ENCODE measurements around the gene KRTAP4-11. TPM values are rescaled to one million over a fixed set of nuclear protein-coding genes. Genes with fewer than 3 reads are reported as not detected.

KRTAP4-11 gene
- polyA plus RNA-seq, 1 experiment, result not detected

GRCh38 chr17:41067281-41067680 is 50.9 kb downstream of the KRTAP4-11 start:
- peak; percentile 62 for DNase-seq (ENCODE audit: low read depth)
- Histone ChIP-seq H3K36me3 (ENCODE audit: control insufficient read depth, insufficient read depth, low read length) (no peaks in the 10 kb centered on the region), H3K4me3 (ENCODE audit: low read depth, low read length) (no peak overlapping the region), H3K27me3 (ENCODE audit: control insufficient read depth, insufficient read depth, low read length) (no peaks in the 10 kb centered on the region)
- ChIA-PET POLR2A (no interaction called here), CTCF (interaction anchor here (1.6 to 2.2 kb wide), 3 partner anchors 158 to 581 kb away, joined by 6 to 9 read pairs (median 8); no protein-coding TSS in a partner anchor)
- TF ChIP-seq CTCF (IDR thresholded peaks at IDR 0.05; ENCODE audit: insufficient read depth, low read depth, low read length), result no peak

Other genes starting within 250 kb of the KRTAP4-11 start
- gene KRT20, start 233.1 kb downstream of the KRTAP4-11 start, polyA plus RNA-seq (2011; rRNA removed), result not detected in 2 replicates
- 0.09 and 0.11 TPM in 2 replicates for gene KRT23, start 180.7 kb downstream of the KRTAP4-11 start, polyA plus RNA-seq (2011; rRNA removed)
- not detected in 2 replicates for gene KRT39, start 151.4 kb downstream of the KRTAP4-11 start, polyA plus RNA-seq (2011; rRNA removed)
- gene KRT40, start 134.0 kb downstream of the KRTAP4-11 start, polyA plus RNA-seq (2011; rRNA removed), result not detected in 2 replicates
- gene KRTAP3-3, start 124.2 kb downstream of the KRTAP4-11 start, polyA plus RNA-seq (2011; rRNA removed), result not detected in 2 replicates
- not detected in 2 replicates for gene KRTAP3-2, start 118.5 kb downstream of the KRTAP4-11 start, polyA plus RNA-seq (2011; rRNA removed)
- 0.16 TPM in 1 of 2 replicates, not detected in the other for gene KRTAP3-1, start 109.2 kb downstream of the KRTAP4-11 start, polyA plus RNA-seq (2011; rRNA removed)
- gene KRTAP1-5, start 91.2 kb downstream of the KRTAP4-11 start, polyA plus RNA-seq (2011; rRNA removed), result 62.3 and 65.1 TPM in 2 replicates
- gene KRTAP1-4, start 88.2 kb downstream of the KRTAP4-11 start, polyA plus RNA-seq (2011; rRNA removed), result not detected in 2 replicates
- gene KRTAP1-3, start 83.5 kb downstream of the KRTAP4-11 start, polyA plus RNA-seq (2011; rRNA removed), result not detected in 2 replicates
- 0.32 TPM in 1 of 2 replicates, not detected in the other for gene KRTAP1-1, start 76.9 kb downstream of the KRTAP4-11 start, polyA plus RNA-seq (2011; rRNA removed)
- not detected in 2 replicates for gene KRTAP2-1, start 71.1 kb downstream of the KRTAP4-11 start, polyA plus RNA-seq (2011; rRNA removed)
- gene KRTAP2-2, start 63.1 kb downstream of the KRTAP4-11 start, polyA plus RNA-seq (2011; rRNA removed), result 0.16 TPM in 1 of 2 replicates, not detected in the other
- gene KRTAP2-3, start 58.3 kb downstream of the KRTAP4-11 start, polyA plus RNA-seq (2011; rRNA removed), result 1.3 and 1.4 TPM in 2 replicates
- not detected in 2 replicates for gene KRTAP2-4, start 52.5 kb downstream of the KRTAP4-11 start, polyA plus RNA-seq (2011; rRNA removed)
- not detected in 2 replicates for gene KRTAP4-7, start 34.2 kb downstream of the KRTAP4-11 start, polyA plus RNA-seq (2011; rRNA removed)
- not detected in 2 replicates for gene KRTAP4-8, start 20.2 kb downstream of the KRTAP4-11 start, polyA plus RNA-seq (2011; rRNA removed)
- gene KRTAP4-16, start 16.2 kb downstream of the KRTAP4-11 start, polyA plus RNA-seq (2011; rRNA removed), result not detected in 2 replicates
- not detected in 2 replicates for gene KRTAP4-9, start 13.0 kb downstream of the KRTAP4-11 start, polyA plus RNA-seq (2011; rRNA removed)
- gene KRTAP4-12, start 5.8 kb upstream of the KRTAP4-11 start, polyA plus RNA-seq (2011; rRNA removed), result 0.11 TPM in 1 of 2 replicates, not detected in the other
- not detected in 2 replicates for gene KRTAP4-6, start 22.2 kb upstream of the KRTAP4-11 start, polyA plus RNA-seq (2011; rRNA removed)
- not detected in 2 replicates for gene KRTAP4-5, start 31.5 kb upstream of the KRTAP4-11 start, polyA plus RNA-seq (2011; rRNA removed)
- not detected in 2 replicates for gene KRTAP4-4, start 42.4 kb upstream of the KRTAP4-11 start, polyA plus RNA-seq (2011; rRNA removed)
- not detected in 2 replicates for gene KRTAP4-3, start 49.8 kb upstream of the KRTAP4-11 start, polyA plus RNA-seq (2011; rRNA removed)
- gene KRTAP4-2, start 59.8 kb upstream of the KRTAP4-11 start, polyA plus RNA-seq (2011; rRNA removed), result not detected in 2 replicates
- 0.12 TPM in 1 of 2 replicates, not detected in the other for gene KRTAP4-1, start 66.5 kb upstream of the KRTAP4-11 start, polyA plus RNA-seq (2011; rRNA removed)
- gene KRTAP9-1, start 71.5 kb upstream of the KRTAP4-11 start, polyA plus RNA-seq (2011; rRNA removed), result not detected in 2 replicates
- gene KRTAP9-2, start 108.3 kb upstream of the KRTAP4-11 start, polyA plus RNA-seq (2011; rRNA removed), result not detected in 2 replicates
- not detected in 2 replicates for gene KRTAP9-3, start 114.1 kb upstream of the KRTAP4-11 start, polyA plus RNA-seq (2011; rRNA removed)
- gene KRTAP9-8, start 119.6 kb upstream of the KRTAP4-11 start, polyA plus RNA-seq (2011; rRNA removed), result not detected in 2 replicates
- gene KRTAP9-4, start 131.3 kb upstream of the KRTAP4-11 start, polyA plus RNA-seq (2011; rRNA removed), result not detected in 2 replicates
- gene KRTAP9-9, start 137.0 kb upstream of the KRTAP4-11 start, polyA plus RNA-seq (2011; rRNA removed), result not detected in 2 replicates
- not detected in 2 replicates for gene KRTAP9-6, start 147.0 kb upstream of the KRTAP4-11 start, polyA plus RNA-seq (2011; rRNA removed)
- gene KRTAP9-7, start 157.3 kb upstream of the KRTAP4-11 start, polyA plus RNA-seq (2011; rRNA removed), result not detected in 2 replicates
- gene KRTAP29-1, start 184.5 kb upstream of the KRTAP4-11 start, polyA plus RNA-seq (2011; rRNA removed), result not detected in 2 replicates
- gene KRTAP16-1, start 190.9 kb upstream of the KRTAP4-11 start, polyA plus RNA-seq (2011; rRNA removed), result not detected in 2 replicates
- not detected in 2 replicates for gene KRTAP17-1, start 197.3 kb upstream of the KRTAP4-11 start, polyA plus RNA-seq (2011; rRNA removed)
- gene KRT33A, start 232.5 kb upstream of the KRTAP4-11 start, polyA plus RNA-seq (2011; rRNA removed), result not detected in 2 replicates

Measured in BJ (cell line).